ENCODE results near the gene CFAP73. TPM values are rescaled to one million over a fixed set of nuclear protein-coding genes. Genes with fewer than 3 reads are reported as not detected.
A peak's percentile ranks its signal among the peaks of the same experiment; 100 is the strongest.

Gene CFAP73
- total and polyA plus RNA-seq, 2 of the 8 experiments (the other 6 are each of a cell fraction or from before 2014, with no cell fraction given), result 0.45 to 0.56 TPM

- no peak overlapping the region for H2AFZ ChIP-seq (ENCODE audit: low read length)
- H4K5ac ChIP-seq (ENCODE audit: insufficient read length, low read depth, low read length), result no peak overlapping the region
- no peaks in the 10 kb centered on the region for H3K9me3 ChIP-seq (ENCODE audit: insufficient read depth in 2 of 2, low read depth in 1 of 2, low read length in 1 of 2)
- peaks cover 0 to 18% (median 6%) of the 10 kb centered on the region in 4 experiments; a peak in 5 of 8 replicates for H3K36me3 ChIP-seq (ENCODE audit: control insufficient read depth in 2 of 4, insufficient read depth in 4 of 4, low read length in 3 of 4)
- H3K27ac ChIP-seq (ENCODE audit: low read depth, low read length), result no peak overlapping the region
- H4K91ac ChIP-seq (replicated peaks; ENCODE audit: insufficient read length, low read length), result no peak overlapping the region
- H3K79me1 ChIP-seq (ENCODE audit: low read depth, low read length), result peaks cover 7% of the 10 kb centered on the region
- FAIRE-seq (no peak), DNase-seq (ENCODE audit: low read depth in 1 of 2, low spot score in 2 of 2) (no peak)
- H2BK20ac ChIP-seq (ENCODE audit: low read length), result no peak overlapping the region
- H3K23ac ChIP-seq (ENCODE audit: insufficient read length), result no peak overlapping the region
- H4K20me1 ChIP-seq (replicated peaks in 1 of 2; ENCODE audit: control insufficient read depth in 1 of 2, insufficient read depth in 2 of 2, low read length in 2 of 2), result peaks cover 0 to 5% of the 10 kb centered on the region in 2 experiments
- H2BK120ac ChIP-seq (replicated peaks; ENCODE audit: low read depth, low read length), result no peak overlapping the region
- H3K23me2 ChIP-seq (ENCODE audit: low read depth, low read length), result 0 out of 2 replicates have a peak, but pooled peaks cover 4% of the 10 kb centered on the region
- CTCF ChIA-PET (ENCODE audit: partially characterized antibody), result no interaction called here
- no peak overlapping the region for H3K4ac ChIP-seq (replicated peaks; ENCODE audit: insufficient read length, low read depth, low read length)
- TF ChIP-seq USF2 (IDR thresholded peaks at IDR 0.05; ENCODE audit: low read length) (peak; percentile 73), MAX (IDR thresholded peaks at IDR 0.05) (peak; percentile 37), PHF8 (conservative IDR thresholded peaks at IDR 0.05; ENCODE audit: low read depth, low read length) (no peak), SP1 (IDR thresholded peaks at IDR 0.05; ENCODE audit: low read depth, low read length) (0 out of 2 replicates have a peak, but pooled peaks have one; percentile 47)
- 89% methylated on average over 4 of the region's 4 CpGs; no CpG with 5 or more reads in 1 of the 2 experiments for WGBS, 2 experiments (ENCODE audit: extremely low coverage in 1 of 2, insufficient coverage in 1 of 2, insufficient read length in 1 of 2, insufficient replicate concordance in 2 of 2, low coverage in 1 of 2, low lambda C conversion rate in 2 of 2, missing lambda C conversion rate in 1 of 2)
- no peak overlapping the region for H2AK5ac ChIP-seq (ENCODE audit: low read depth, low read length)
- no peak overlapping the region for H3K9ac ChIP-seq (replicated peaks in 1 of 4; ENCODE audit: extremely low read depth in 1 of 4, low read depth in 3 of 4, low read length in 3 of 4)
- no peak overlapping the region for H3K56ac ChIP-seq (replicated peaks; ENCODE audit: insufficient read length, low read depth, low read length)
- POLR2A ChIA-PET (ENCODE audit: partially characterized antibody), result interaction anchor here (0.7 to 1.5 kb wide), 6 partner anchors 12 to 77 kb away, joined by 3 to 7 read pairs (median 3); no protein-coding TSS in a partner anchor
- H2BK15ac ChIP-seq (ENCODE audit: low read length), result no peak overlapping the region
- no peak overlapping the region for H3K18ac ChIP-seq (ENCODE audit: extremely low read depth, low read length)
- no peak overlapping the region for H2BK12ac ChIP-seq (ENCODE audit: low read depth, low read length)
- peaks cover 0 to 9% (median 3%) of the 10 kb centered on the region in 4 experiments; a peak in 5 of 7 replicates for H3K4me1 ChIP-seq (replicated peaks in 1 of 4; ENCODE audit: control insufficient read depth in 3 of 4, insufficient read depth in 4 of 4, low read length in 3 of 4)
- H3K4me3 ChIP-seq (ENCODE audit: extremely low read depth in 1 of 4, insufficient read depth in 2 of 4, low read depth in 3 of 4, low read length in 4 of 4), result no peak overlapping the region
- H2BK5ac ChIP-seq (ENCODE audit: low read depth, low read length), result no peak overlapping the region
- peaks cover 0 to 15% of the 10 kb centered on the region in 2 experiments; a peak in 2 of 4 replicates for H3K79me2 ChIP-seq (ENCODE audit: control insufficient read depth in 1 of 2, insufficient read depth in 2 of 2, low read length in 2 of 2)
- no peak overlapping the region for H3K4me2 ChIP-seq (ENCODE audit: insufficient read depth in 1 of 2, low read depth in 2 of 2, low read length in 2 of 2)
- peak overlapping the region; percentile 43; the same call in 1 of the 2 replicates for H4K8ac ChIP-seq (ENCODE audit: extremely low read depth, insufficient read depth, low read length)
- H3K27me3 ChIP-seq (replicated peaks in 1 of 4; ENCODE audit: control insufficient read depth in 3 of 4, extremely low read depth in 1 of 4, insufficient read depth in 3 of 4, low read length in 3 of 4), result no peaks in the 10 kb centered on the region
- no peak overlapping the region for H3K14ac ChIP-seq (ENCODE audit: insufficient read length)
Measured at GRCh38 chr12:113190761-113191160, 41.2 kb downstream of the CFAP73 start.

All from H1 (cell line).